GM13976 (cell line): ENCODE measurements around the gene ADAMTS2.

ENCODE experiments used
- DNase-seq: peaks from one replicate; pipeline ENCODE4 v3.0.0; 2012; ENCODE audit warnings: low spot score
- in situ Hi-C: fragments of 300-500 bp; cut with MboI; formaldehyde crosslinking; loops from one replicate; pipeline ENCODE4 v1.12.0; 2022; ENCODE audit warnings: low sequenced_read_pairs, mixed read lengths, inconsistent platforms; ENCODE audit not compliant: unreplicated experiment
- TF ChIP-seq, protein P1 (sequence below): IDR thresholded peaks from 2 replicates; pipeline ENCODE4 v1.5.1; 2012; ENCODE audit warnings: borderline replicate concordance, mild to moderate bottlenecking; ENCODE audit not compliant: insufficient read depth; ENCODE audit errors: extremely low read depth, missing control alignments, control extremely low read depth

The ADAMTS2 gene

GRCh38 chr5:179211631-179212030 is 133.6 kb downstream of the ADAMTS2 start:
- no peak for DNase-seq
- TF ChIP-seq, protein P1, sequence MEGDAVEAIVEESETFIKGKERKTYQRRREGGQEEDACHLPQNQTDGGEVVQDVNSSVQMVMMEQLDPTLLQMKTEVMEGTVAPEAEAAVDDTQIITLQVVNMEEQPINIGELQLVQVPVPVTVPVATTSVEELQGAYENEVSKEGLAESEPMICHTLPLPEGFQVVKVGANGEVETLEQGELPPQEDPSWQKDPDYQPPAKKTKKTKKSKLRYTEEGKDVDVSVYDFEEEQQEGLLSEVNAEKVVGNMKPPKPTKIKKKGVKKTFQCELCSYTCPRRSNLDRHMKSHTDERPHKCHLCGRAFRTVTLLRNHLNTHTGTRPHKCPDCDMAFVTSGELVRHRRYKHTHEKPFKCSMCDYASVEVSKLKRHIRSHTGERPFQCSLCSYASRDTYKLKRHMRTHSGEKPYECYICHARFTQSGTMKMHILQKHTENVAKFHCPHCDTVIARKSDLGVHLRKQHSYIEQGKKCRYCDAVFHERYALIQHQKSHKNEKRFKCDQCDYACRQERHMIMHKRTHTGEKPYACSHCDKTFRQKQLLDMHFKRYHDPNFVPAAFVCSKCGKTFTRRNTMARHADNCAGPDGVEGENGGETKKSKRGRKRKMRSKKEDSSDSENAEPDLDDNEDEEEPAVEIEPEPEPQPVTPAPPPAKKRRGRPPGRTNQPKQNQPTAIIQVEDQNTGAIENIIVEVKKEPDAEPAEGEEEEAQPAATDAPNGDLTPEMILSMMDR, result no peak
- in situ Hi-C loops, result no loop called here

DNA sequence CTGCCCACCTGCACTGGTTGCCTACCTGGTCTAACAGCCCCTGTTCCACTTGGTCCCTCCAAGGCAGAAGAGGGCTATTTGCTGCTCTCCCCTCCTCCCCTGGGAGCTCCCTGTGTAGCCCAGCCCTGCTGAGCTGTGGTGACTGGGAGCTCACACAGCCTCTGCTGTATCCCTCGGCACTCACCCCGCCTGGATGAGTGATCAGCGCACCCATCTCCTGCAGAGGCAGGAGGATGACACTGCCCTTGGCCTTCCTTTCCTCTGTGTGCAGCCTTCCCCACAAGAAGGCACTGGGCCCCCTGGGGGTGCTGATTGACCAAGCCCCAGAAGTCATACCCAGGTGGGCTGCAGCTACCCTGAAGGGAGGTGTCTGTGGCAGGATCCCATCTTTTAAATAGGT is 134.2 kb downstream of the ADAMTS2 start:
- TF ChIP-seq, protein P1, result no peak
- no peak for DNase-seq
- in situ Hi-C loops, result no loop called here

DNA sequence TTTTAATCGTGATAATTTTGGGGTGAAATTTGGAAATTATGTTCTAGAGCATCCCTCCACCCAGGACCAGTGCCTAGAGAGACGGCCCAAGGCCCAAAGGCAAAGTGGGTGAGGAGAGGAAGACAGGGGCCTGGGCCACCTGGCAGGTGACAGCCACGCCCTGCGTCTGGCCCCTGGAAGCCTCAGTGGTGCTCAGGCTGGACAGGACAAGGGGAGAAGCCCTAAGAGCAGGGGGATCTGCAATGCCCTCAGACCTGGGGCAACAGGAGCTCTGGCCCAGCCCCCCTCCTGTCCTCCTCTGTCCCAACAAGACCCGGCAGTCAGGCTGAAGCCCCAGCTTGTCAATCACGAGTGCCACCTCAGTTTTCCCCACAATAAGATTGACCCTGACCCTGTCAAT is 134.8 kb downstream of the ADAMTS2 start:
- in situ Hi-C loops, result no loop called here
- DNase-seq, result no peak
- TF ChIP-seq, protein P1, result no peak

DNA sequence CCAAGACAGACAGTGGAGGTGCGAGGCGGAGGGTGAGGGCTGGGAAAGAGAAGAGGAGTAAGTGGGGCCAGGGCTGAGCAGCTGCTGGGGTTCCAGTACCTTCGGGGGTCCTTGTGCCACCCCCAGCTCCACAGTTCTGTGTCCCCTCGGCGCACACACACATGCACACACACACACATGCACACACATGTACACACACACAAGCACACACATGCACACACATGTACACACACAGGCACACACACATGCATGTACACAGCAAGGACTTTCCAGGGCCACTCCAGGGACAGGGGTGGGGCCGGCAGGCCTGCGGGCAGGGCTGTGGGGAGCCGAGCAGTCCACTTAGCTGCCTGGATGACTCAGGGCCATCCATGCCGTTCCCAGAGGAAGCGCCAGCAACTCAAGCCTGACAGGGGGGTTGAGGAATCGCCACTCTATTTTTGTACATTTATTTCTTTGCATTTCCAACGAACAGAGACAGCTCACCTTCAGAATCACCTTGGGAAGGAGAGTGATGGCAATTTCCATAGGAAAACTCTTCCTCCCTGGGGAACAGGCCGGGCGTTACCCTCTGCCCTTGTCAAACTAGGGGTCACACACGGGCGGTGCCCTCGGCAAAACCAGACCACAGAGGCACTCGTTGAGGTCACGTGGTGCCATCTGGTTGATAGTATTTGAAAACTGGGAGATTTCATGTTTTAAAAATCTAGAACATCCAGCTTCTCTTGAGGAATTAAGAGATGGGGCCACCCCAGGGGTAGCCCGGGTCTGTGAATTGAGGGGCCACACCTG is 135.7 kb downstream of the ADAMTS2 start:
- in situ Hi-C loops, result no loop called here
- no peak for DNase-seq
- TF ChIP-seq, protein P1, result no peak

DNA sequence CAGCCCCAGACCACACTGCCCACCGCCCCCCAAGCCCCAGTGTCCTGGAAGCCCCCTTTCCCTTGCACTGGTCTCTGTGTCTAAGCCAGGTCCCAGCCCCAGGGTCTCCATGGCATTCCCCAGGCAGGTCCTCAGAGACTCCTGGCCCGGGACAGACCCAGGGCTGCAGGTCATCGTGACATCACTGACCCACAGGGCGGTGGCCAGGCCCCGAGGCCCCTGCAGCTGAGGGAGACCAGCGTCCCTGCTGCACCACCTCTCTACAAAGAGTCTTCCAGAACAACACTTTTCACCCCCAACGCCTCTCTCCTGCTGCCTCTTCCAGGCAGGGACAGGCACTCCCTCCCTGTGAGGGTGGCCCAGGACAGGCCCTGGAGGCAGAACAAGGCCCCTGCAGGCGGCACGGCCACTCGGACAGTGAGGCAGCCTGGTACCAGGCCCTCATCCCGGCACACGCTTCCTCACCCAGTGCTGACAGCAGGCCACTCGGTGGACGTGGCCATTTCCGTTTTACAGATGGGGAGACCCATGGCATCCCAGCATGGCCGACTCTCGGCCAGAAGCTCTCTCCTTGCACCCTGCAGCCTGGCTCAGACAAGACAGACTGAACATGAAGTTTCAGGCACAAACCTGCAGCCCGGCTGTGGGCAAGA is 136.4 kb downstream of the ADAMTS2 start:
- TF ChIP-seq, protein P1, result no peak
- in situ Hi-C loops, result no loop called here
- DNase-seq, result no peak

DNA sequence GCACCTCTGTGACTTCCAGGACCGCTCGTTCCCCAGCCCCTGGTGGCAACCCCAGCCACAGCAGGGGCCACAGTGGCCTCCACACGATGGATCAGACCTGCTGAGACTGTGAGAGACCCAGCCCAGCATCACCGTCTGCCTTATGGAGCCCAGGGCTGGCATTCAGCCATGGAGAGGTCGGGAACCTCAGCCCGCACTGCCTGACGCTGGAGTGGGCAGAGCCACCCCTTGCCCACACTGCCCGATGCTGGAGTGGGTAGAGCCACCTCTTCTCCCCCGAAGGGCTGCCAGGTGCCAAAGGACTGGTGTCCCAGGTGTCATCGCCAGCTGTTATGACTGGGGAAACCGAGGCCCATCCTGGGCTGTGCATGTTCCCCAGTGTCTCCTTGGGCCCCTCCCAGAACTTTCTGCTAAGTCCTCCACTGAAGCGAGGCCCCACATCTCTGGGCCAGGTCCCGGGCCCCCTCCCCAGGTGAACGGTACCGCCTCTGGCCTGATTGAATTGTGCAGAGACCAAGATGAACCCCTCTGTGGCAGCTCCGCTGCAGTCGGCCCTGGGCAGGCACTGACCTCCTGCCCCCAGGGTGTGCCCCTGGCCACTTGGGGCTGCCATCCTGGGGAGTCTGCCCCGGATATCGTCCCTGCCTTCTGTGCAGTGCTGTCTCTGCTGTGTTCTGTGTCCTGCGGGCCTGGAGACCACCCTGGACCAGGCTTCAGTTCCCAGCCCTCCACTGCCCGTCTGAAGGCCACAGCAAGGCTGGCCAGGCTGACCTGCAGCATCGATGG is 137.1 kb downstream of the ADAMTS2 start:
- TF ChIP-seq, protein P1, result no peak
- in situ Hi-C loops, result no loop called here

More for the DNA sequence above, 137.1 kb downstream of the ADAMTS2 start:
- no peak for DNase-seq
